Measurements from ENCODE around the gene GSTCD. TPM values are rescaled to one million over a fixed set of nuclear protein-coding genes. Genes with fewer than 3 reads are reported as not detected.
"Not testable (repeated sequence)": the region's sequence is repeated elsewhere in the genome, so short reads cannot be mapped to it uniquely, and the experiment has no call there.

Gene GSTCD
- total and polyA plus RNA-seq, 2 donors (not counting 1 experiment from before 2014, with no cell fraction given) = 8.5 to 10.9 TPM

DNA sequence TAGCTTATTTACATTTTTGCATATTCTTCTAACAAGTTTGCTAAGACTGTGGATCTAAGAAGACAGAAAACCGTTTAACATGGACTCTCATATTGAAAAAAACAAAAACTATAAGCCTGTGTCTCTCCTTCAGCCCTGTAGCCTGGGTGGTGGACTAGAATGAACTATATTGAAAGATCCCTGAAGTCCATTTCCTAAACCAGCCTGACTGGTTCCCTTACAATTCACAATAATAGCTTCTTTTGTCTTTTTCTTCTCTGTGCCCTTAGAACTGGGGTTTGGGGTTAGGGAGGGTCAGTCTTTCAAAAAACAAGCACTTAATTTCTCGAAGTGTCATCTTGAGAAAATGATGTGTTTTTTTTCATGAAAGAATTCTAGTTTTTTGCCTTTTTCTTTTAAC, 59.0 kb downstream of the GSTCD start:
- Histone ChIP-seq H3K36me3 (ENCODE audit: control insufficient read depth, insufficient read depth, low read length) (no peaks in the 10 kb centered on the region), H3K9me3 (ENCODE audit: control insufficient read depth, insufficient read depth, low read depth, low read length) (no peaks in the 10 kb centered on the region), H4K20me1 (ENCODE audit: control insufficient read depth, extremely low read depth, insufficient read depth, low read length) (no peaks in the 10 kb centered on the region), H3K4me2 (ENCODE audit: extremely low read depth, insufficient read depth, low read length) (no peak overlapping the region), H2AFZ (ENCODE audit: low read length) (no peak overlapping the region), H3K27ac (ENCODE audit: insufficient read depth, low read length) (no peak overlapping the region), H3K9ac (ENCODE audit: insufficient read depth, low read length) (no peak overlapping the region), H3K4me1 (ENCODE audit: control insufficient read depth, extremely low read depth, insufficient read depth, low read length) (peaks cover 2% of the 10 kb centered on the region), H3K4me3 (replicated peaks in 1 of 4; ENCODE audit: control extremely low read depth in 1 of 4, insufficient read depth in 1 of 4, low read depth in 3 of 4, low read length in 4 of 4) (no peak overlapping the region), H3K27me3 (ENCODE audit: control insufficient read depth, insufficient read depth, low read length) (no peaks in the 10 kb centered on the region), H3K79me2 (ENCODE audit: control insufficient read depth, insufficient read depth, low read length) (no peaks in the 10 kb centered on the region)
- DNase-seq (ENCODE audit: low read depth in 2 of 2) = no peak
- no peak for TF ChIP-seq EZH2 (IDR thresholded peaks at IDR 0.05; ENCODE audit: low read length, missing control alignments)
- TF ChIP-seq, protein P1, sequence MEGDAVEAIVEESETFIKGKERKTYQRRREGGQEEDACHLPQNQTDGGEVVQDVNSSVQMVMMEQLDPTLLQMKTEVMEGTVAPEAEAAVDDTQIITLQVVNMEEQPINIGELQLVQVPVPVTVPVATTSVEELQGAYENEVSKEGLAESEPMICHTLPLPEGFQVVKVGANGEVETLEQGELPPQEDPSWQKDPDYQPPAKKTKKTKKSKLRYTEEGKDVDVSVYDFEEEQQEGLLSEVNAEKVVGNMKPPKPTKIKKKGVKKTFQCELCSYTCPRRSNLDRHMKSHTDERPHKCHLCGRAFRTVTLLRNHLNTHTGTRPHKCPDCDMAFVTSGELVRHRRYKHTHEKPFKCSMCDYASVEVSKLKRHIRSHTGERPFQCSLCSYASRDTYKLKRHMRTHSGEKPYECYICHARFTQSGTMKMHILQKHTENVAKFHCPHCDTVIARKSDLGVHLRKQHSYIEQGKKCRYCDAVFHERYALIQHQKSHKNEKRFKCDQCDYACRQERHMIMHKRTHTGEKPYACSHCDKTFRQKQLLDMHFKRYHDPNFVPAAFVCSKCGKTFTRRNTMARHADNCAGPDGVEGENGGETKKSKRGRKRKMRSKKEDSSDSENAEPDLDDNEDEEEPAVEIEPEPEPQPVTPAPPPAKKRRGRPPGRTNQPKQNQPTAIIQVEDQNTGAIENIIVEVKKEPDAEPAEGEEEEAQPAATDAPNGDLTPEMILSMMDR (conservative IDR thresholded peaks at IDR 0.05 in 1 of 2, IDR thresholded peaks at IDR 0.05 in 1 of 2; ENCODE audit: low read depth in 1 of 2, low read length in 2 of 2) = no peak

DNA sequence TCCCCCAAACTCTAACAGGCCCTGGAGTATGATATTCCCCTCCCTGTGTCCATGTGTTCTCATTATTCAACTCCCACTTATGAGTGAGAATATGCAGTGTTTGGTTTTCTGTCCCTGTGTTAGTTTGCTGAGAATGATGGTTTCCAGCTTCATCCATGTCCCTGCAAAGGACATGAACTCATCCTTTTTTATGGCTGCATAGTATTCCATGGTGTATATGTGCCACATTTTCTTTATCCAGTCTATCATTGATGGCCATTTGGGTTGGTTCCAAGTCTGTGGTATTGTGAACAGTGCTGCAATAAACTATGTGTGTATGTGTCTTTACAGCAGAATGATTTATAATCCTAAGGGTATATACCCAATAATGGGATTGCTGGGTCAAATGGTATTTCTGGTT, 61.9 kb downstream of the GSTCD start:
- H3K27ac ChIP-seq (ENCODE audit: insufficient read depth, low read length); DNase-seq (ENCODE audit: low read depth in 2 of 2); H3K79me2 ChIP-seq (ENCODE audit: control insufficient read depth, insufficient read depth, low read length); H2AFZ ChIP-seq (ENCODE audit: low read length); H3K9ac ChIP-seq (ENCODE audit: insufficient read depth, low read length); H3K4me2 ChIP-seq (ENCODE audit: extremely low read depth, insufficient read depth, low read length); H3K9me3 ChIP-seq (ENCODE audit: control insufficient read depth, insufficient read depth, low read depth, low read length); H3K4me1 ChIP-seq (ENCODE audit: control insufficient read depth, extremely low read depth, insufficient read depth, low read length); H3K4me3 ChIP-seq (replicated peaks in 1 of 4; ENCODE audit: control extremely low read depth in 1 of 4, insufficient read depth in 1 of 4, low read depth in 3 of 4, low read length in 4 of 4); H3K27me3 ChIP-seq (ENCODE audit: control insufficient read depth, insufficient read depth, low read length); H3K36me3 ChIP-seq (ENCODE audit: control insufficient read depth, insufficient read depth, low read length); H4K20me1 ChIP-seq (ENCODE audit: control insufficient read depth, extremely low read depth, insufficient read depth, low read length): not testable (repeated sequence)

DNA sequence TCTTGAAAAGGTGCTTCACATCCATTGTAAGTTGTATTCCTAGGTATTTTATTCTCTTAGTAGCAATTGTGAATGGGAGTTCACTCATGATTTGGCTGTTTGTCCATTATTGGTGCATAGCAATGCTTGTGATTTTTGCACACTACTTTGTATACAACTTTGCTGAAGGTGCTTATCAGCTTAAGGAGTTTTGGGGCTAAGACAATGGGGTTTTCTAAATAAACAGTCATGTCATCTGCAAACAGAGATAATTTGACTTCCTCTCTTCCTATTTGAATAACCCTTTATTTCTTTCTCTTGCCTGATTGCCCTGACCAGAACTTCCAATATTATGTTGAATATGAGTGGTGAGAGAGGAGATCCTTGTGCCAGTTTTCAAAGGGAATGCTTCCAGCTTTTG, 63.5 kb downstream of the GSTCD start:
- H2AFZ ChIP-seq (ENCODE audit: low read length); H3K79me2 ChIP-seq (ENCODE audit: control insufficient read depth, insufficient read depth, low read length); H4K20me1 ChIP-seq (ENCODE audit: control insufficient read depth, extremely low read depth, insufficient read depth, low read length); DNase-seq (ENCODE audit: low read depth in 2 of 2); H3K4me3 ChIP-seq (replicated peaks in 1 of 4; ENCODE audit: control extremely low read depth in 1 of 4, insufficient read depth in 1 of 4, low read depth in 3 of 4, low read length in 4 of 4); H3K4me1 ChIP-seq (ENCODE audit: control insufficient read depth, extremely low read depth, insufficient read depth, low read length); H3K4me2 ChIP-seq (ENCODE audit: extremely low read depth, insufficient read depth, low read length); H3K36me3 ChIP-seq (ENCODE audit: control insufficient read depth, insufficient read depth, low read length); H3K9me3 ChIP-seq (ENCODE audit: control insufficient read depth, insufficient read depth, low read depth, low read length); H3K27ac ChIP-seq (ENCODE audit: insufficient read depth, low read length); H3K27me3 ChIP-seq (ENCODE audit: control insufficient read depth, insufficient read depth, low read length); H3K9ac ChIP-seq (ENCODE audit: insufficient read depth, low read length): not testable (repeated sequence)

DNA sequence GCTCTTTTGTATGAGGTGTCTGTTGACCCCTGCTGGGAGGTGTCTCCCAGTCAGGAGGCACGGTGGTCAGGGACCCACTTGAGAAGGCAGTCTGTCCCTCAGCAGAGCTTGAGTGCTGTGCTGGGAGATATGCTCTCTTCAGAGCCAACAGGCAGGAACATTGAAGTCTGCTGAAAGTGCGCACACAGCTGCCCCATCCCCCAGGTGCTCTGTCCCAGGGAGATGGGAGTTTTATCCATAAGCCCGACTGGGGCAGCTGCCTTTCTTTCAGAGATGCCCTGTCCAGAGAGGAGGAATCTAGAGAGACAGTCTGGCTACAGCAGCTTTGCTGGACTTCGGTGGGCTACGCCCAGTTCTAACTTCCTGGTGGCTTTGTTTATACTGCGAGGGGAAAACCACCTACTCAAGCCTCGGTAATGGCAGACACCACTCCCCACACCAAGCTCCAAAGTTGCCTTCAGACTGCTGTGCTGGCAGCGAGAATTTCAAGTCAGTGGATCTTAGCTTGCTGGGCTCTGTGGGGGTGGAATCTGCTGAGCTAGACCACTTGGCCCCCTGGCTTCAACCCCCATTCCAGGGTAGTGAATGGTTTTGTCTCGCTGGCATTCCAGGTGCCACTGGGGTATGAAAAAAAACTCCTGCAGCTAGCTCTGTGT, 67.3 kb downstream of the GSTCD start:
- not testable (repeated sequence) for H3K4me2 ChIP-seq (ENCODE audit: extremely low read depth, insufficient read depth, low read length); H2AFZ ChIP-seq (ENCODE audit: low read length); H3K27me3 ChIP-seq (ENCODE audit: control insufficient read depth, insufficient read depth, low read length); H3K9ac ChIP-seq (ENCODE audit: insufficient read depth, low read length); H3K4me1 ChIP-seq (ENCODE audit: control insufficient read depth, extremely low read depth, insufficient read depth, low read length); H3K4me3 ChIP-seq (replicated peaks in 1 of 4; ENCODE audit: control extremely low read depth in 1 of 4, insufficient read depth in 1 of 4, low read depth in 3 of 4, low read length in 4 of 4); DNase-seq (ENCODE audit: low read depth in 2 of 2); H3K9me3 ChIP-seq (ENCODE audit: control insufficient read depth, insufficient read depth, low read depth, low read length); H3K36me3 ChIP-seq (ENCODE audit: control insufficient read depth, insufficient read depth, low read length); H3K79me2 ChIP-seq (ENCODE audit: control insufficient read depth, insufficient read depth, low read length); H4K20me1 ChIP-seq (ENCODE audit: control insufficient read depth, extremely low read depth, insufficient read depth, low read length); H3K27ac ChIP-seq (ENCODE audit: insufficient read depth, low read length)

Data from fibroblast of lung (primary cell).